SK-N-SH (cell line): ENCODE results near the gene SPAG6. TPM values are rescaled to one million over a fixed set of nuclear protein-coding genes. Genes with fewer than 3 reads are reported as not detected.
A peak's percentile ranks its signal among the peaks of the same experiment; 100 is the strongest.

ENCODE experiments used
- CTCF ChIA-PET: fragments of 300-600, 350-600 bp; formaldehyde crosslinking; extraction: SDS; loops from one replicate; lab custom pipeline; 2021; lab: Yijun Ruan, JAX
- POLR2A ChIA-PET: fragments of 350-600 bp; sonication (Branson Sonifier 250); formaldehyde crosslinking; extraction: SDS; loops from one replicate; lab custom pipeline; 2020; ENCODE audit warnings: antibody characterized with exemption, inconsistent platforms; lab: Yijun Ruan, JAX
- DNase-seq: peaks from one replicate; pipeline ENCODE4 v3.0.0; 2012
- H2AFZ ChIP-seq: fragments of 200-600 bp; sonication (generic); 2 replicates; pipeline ENCODE4 v1.8.1; 2016; ENCODE audit warnings: antibody characterized with exemption, mild to moderate bottlenecking, low read depth
- H3F3A ChIP-seq: fragments of 200-600 bp; sonication (generic); replicated peaks from 2 replicates; pipeline ENCODE3; 2016; ENCODE audit warnings: antibody characterized with exemption, mild to moderate bottlenecking; ENCODE audit not compliant: insufficient read depth
- H3K27ac ChIP-seq, 2 experiments: fragments of 200-500 bp in 1 of 2; fragments of 200-600 bp in 1 of 2; sonication (Bioruptor generic) in 1 of 2; sonication (generic), shearing (Covaris generic) in 1 of 2; 2 replicates each; pipeline versions ENCODE4 v1.5.1 to v1.6.1; 2014 to 2016; ENCODE audit warnings: low read depth in 2 of 2, inconsistent platforms in 1 of 2, low read length in 1 of 2, mild to moderate bottlenecking in 1 of 2, mixed read lengths in 1 of 2
- H3K27me3 ChIP-seq: fragments of 200-600 bp; sonication (generic), shearing (Covaris generic); 2 replicates; pipeline ENCODE4 v1.6.1; 2016; ENCODE audit warnings: mixed run types; ENCODE audit not compliant: insufficient read depth
- H3K36me3 ChIP-seq, 2 experiments: fragments of 200-500 bp in 1 of 2; fragments of 200-600 bp in 1 of 2; sonication (Bioruptor generic) in 1 of 2; sonication (generic) in 1 of 2; replicated peaks in 1 of 2; 2 replicates each; pipeline versions ENCODE3 to v1.5.1; 2014 to 2016; ENCODE audit warnings: low read length in 1 of 2, mild to moderate bottlenecking in 1 of 2; ENCODE audit not compliant: insufficient read depth in 2 of 2, control insufficient read depth in 1 of 2
- H3K4me1 ChIP-seq, 2 experiments: fragments of 200-500 bp in 1 of 2; fragments of 200-600 bp in 1 of 2; sonication (Bioruptor generic) in 1 of 2; sonication (generic), shearing (Covaris generic) in 1 of 2; 2 replicates each; pipeline versions ENCODE4 v1.5.1 to v1.6.1; 2014 to 2016; ENCODE audit warnings: low read depth in 1 of 2, low read length in 1 of 2, mixed run types in 1 of 2; ENCODE audit not compliant: insufficient read depth in 2 of 2, control insufficient read depth in 1 of 2
- H3K4me2 ChIP-seq: fragments of 200-600 bp; sonication (generic), shearing (Covaris generic); 2 replicates; pipeline ENCODE4 v1.6.1; 2017; ENCODE audit warnings: mixed run types
- H3K4me3 ChIP-seq, 2 experiments: fragments of 200-500 bp in 1 of 2; fragments of 200-600 bp in 1 of 2; sonication (Bioruptor generic) in 1 of 2; sonication (generic), shearing (Covaris generic) in 1 of 2; 2 replicates each; pipeline versions ENCODE4 v1.5.1 to v1.8.1; 2014 to 2016; ENCODE audit warnings: low read depth in 2 of 2, inconsistent platforms in 1 of 2, low read length in 1 of 2, mild to moderate bottlenecking in 1 of 2, mixed read lengths in 1 of 2, moderate library complexity in 1 of 2
- H3K79me2 ChIP-seq: fragments of 200-600 bp; sonication (generic); 2 replicates; pipeline ENCODE4 v1.8.1; 2017; ENCODE audit warnings: mild to moderate bottlenecking; ENCODE audit not compliant: insufficient read depth
- H3K9ac ChIP-seq: fragments of 200-600 bp; sonication (generic); 2 replicates; pipeline ENCODE4 v1.6.1; 2017; ENCODE audit warnings: mixed run types
- H3K9me2 ChIP-seq: fragments of 200-600 bp; sonication (generic); 2 replicates; pipeline ENCODE4 v1.6.1; 2017; ENCODE audit warnings: mixed run types
- H3K9me3 ChIP-seq: fragments of 200-600 bp; sonication (generic); 2 replicates; pipeline ENCODE4 v1.6.1; 2017; ENCODE audit warnings: mixed run types, mild to moderate bottlenecking, moderate library complexity
- H4K20me1 ChIP-seq: fragments of 200-600 bp; sonication (generic); 2 replicates; pipeline ENCODE4 v1.6.1; 2017; ENCODE audit warnings: mild to moderate bottlenecking, mixed run types; ENCODE audit not compliant: insufficient read depth
- CHD2 ChIP-seq: fragments of 150-350 bp; IDR thresholded peaks from 2 replicates; pipeline ENCODE4 v1.6.1; 2018; ENCODE audit warnings: low read length; ENCODE audit not compliant: partially characterized antibody
- EP300 ChIP-seq, 2 experiments: IDR thresholded peaks; 2 replicates each; pipeline versions ENCODE4 v1.4.0 to v1.6.1; 2012; ENCODE audit warnings: borderline replicate concordance in 1 of 2, low read depth in 1 of 2, low read length in 1 of 2
- EZH2phosphoT487 ChIP-seq: fragments of 200-600 bp; sonication (generic); IDR thresholded peaks from 2 replicates; pipeline ENCODE4 v1.6.1; 2017; ENCODE audit warnings: low read depth, mixed run types, mild to moderate bottlenecking, antibody characterized with exemption, moderate library complexity, borderline replicate concordance
- FOSL2 ChIP-seq: IDR thresholded peaks from 2 replicates; pipeline ENCODE4 v1.4.0; 2012; ENCODE audit warnings: low read depth, mild to moderate bottlenecking, moderate library complexity, borderline replicate concordance
- FOXJ3 ChIP-seq: sonication (generic); formaldehyde crosslinking; IDR thresholded peaks from 2 replicates; pipeline ENCODE4 v1.5.1; 2020; ENCODE audit warnings: mild to moderate bottlenecking, missing genetic modification reagents
- FOXM1 ChIP-seq: IDR thresholded peaks from 2 replicates; pipeline ENCODE4 v1.4.0; 2012; ENCODE audit warnings: low read depth, mild to moderate bottlenecking
- GABPA ChIP-seq: IDR thresholded peaks from 2 replicates; pipeline ENCODE4 v1.4.0; 2012; ENCODE audit warnings: low read depth, mild to moderate bottlenecking
- GATA2 ChIP-seq: sonication (generic); formaldehyde crosslinking; IDR thresholded peaks from 2 replicates; pipeline ENCODE4 v1.5.0; 2020; ENCODE audit warnings: mild to moderate bottlenecking, missing genetic modification reagents
- JUND ChIP-seq: IDR thresholded peaks from 2 replicates; pipeline ENCODE4 v1.4.0; 2012
- MXI1 ChIP-seq: IDR thresholded peaks from 2 replicates; pipeline ENCODE4 v1.6.1; 2012; ENCODE audit warnings: mild to moderate bottlenecking, low read depth, low read length, improper control_type of control experiment
- NFIC ChIP-seq: IDR thresholded peaks from 2 replicates; pipeline ENCODE4 v1.4.0; 2012; ENCODE audit warnings: borderline replicate concordance
- NRF1 ChIP-seq: IDR thresholded peaks from 2 replicates; pipeline ENCODE4 v1.6.1; 2012; ENCODE audit warnings: low read depth, mild to moderate bottlenecking, low read length
- POLR2AphosphoS5 ChIP-seq: IDR thresholded peaks from 2 replicates; pipeline ENCODE4 v1.6.1; 2012; ENCODE audit warnings: low read depth, low read length
- RCOR1 ChIP-seq: fragments of 150-350 bp; IDR thresholded peaks from 2 replicates; pipeline ENCODE4 v1.6.1; 2017; ENCODE audit warnings: antibody characterized with exemption, low read length
- RFX5 ChIP-seq: IDR thresholded peaks from 2 replicates; pipeline ENCODE4 v1.6.1; 2012; ENCODE audit warnings: mild to moderate bottlenecking, improper control_type of control experiment, low read length
- RXRA ChIP-seq: IDR thresholded peaks from 2 replicates; pipeline ENCODE4 v1.4.0; 2012; ENCODE audit warnings: low read depth, mild to moderate bottlenecking, borderline replicate concordance
- SIN3A ChIP-seq: IDR thresholded peaks from 2 replicates; pipeline ENCODE4 v1.6.1; 2012; ENCODE audit warnings: low read depth, mild to moderate bottlenecking, low read length, moderate library complexity, borderline replicate concordance
- SMC3 ChIP-seq: IDR thresholded peaks from 2 replicates; pipeline ENCODE4 v1.6.1; 2012; ENCODE audit warnings: low read depth, low read length, improper control_type of control experiment
- TAF1 ChIP-seq: IDR thresholded peaks from 2 replicates; pipeline ENCODE4 v1.6.1; 2012; ENCODE audit warnings: low read depth, mild to moderate bottlenecking, low read length, moderate library complexity, borderline replicate concordance
- TCF12 ChIP-seq: IDR thresholded peaks from 2 replicates; pipeline ENCODE4 v1.4.0; 2012
- TEAD4 ChIP-seq: IDR thresholded peaks from 2 replicates; pipeline ENCODE4 v1.4.0; 2012; ENCODE audit warnings: mild to moderate bottlenecking, borderline replicate concordance; ENCODE audit not compliant: insufficient read depth
- YY1 ChIP-seq: IDR thresholded peaks from 2 replicates; pipeline ENCODE4 v1.4.0; 2012; ENCODE audit warnings: low read depth, mild to moderate bottlenecking
- WGBS: methylation state at CpG from one replicate; pipeline ENCODE4 v1.1.6; 2017; ENCODE audit warnings: low lambda C conversion rate; 5-methylcytosine and 5-hydroxymethylcytosine counted together
- polyA plus RNA-seq, 3 experiments: library from polyadenylated mRNA; depleted of rRNA; stranded (reverse); fragments of >200 nt; gene quantifications; 2 replicates each; pipeline ENCODE4 v1.2.3, GENCODE V29; 2012
- TF ChIP-seq, protein P1 (sequence below): fragments of 150-350 bp; IDR thresholded peaks from 2 replicates; pipeline ENCODE4 v1.6.1; 2016; ENCODE audit warnings: mild to moderate bottlenecking, low read depth, low read length
- TF ChIP-seq, protein P2 (sequence below): IDR thresholded peaks from 2 replicates; pipeline ENCODE4 v1.4.0; 2012; ENCODE audit warnings: low read depth
- TF ChIP-seq, protein P3 (sequence below): IDR thresholded peaks from 2 replicates; pipeline ENCODE4 v1.4.0; 2012; ENCODE audit warnings: low read depth, borderline replicate concordance
- TF ChIP-seq, protein P4 (sequence below): IDR thresholded peaks from 2 replicates; pipeline ENCODE4 v1.4.0; 2012; ENCODE audit warnings: low read depth, borderline replicate concordance

The SPAG6 gene
- polyA plus RNA-seq, 1 of the 3 experiments (the other 2 are of a cell fraction), result 0.77 TPM

- no peak for TF ChIP-seq RCOR1
- TF ChIP-seq RFX5, result no peak
- TF ChIP-seq POLR2AphosphoS5, result no peak
- peak; percentile 60 for TF ChIP-seq TCF12
- no peak for TF ChIP-seq TEAD4
- TF ChIP-seq, protein P1, sequence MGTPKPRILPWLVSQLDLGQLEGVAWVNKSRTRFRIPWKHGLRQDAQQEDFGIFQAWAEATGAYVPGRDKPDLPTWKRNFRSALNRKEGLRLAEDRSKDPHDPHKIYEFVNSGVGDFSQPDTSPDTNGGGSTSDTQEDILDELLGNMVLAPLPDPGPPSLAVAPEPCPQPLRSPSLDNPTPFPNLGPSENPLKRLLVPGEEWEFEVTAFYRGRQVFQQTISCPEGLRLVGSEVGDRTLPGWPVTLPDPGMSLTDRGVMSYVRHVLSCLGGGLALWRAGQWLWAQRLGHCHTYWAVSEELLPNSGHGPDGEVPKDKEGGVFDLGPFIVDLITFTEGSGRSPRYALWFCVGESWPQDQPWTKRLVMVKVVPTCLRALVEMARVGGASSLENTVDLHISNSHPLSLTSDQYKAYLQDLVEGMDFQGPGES, result no peak
- peak in 1 of 2 experiments; percentile 57; a peak in 1 of 4 replicates for TF ChIP-seq EP300 (IDR thresholded peaks at IDR 0.05; ENCODE audit: borderline replicate concordance in 1 of 2, low read depth in 1 of 2, low read length in 1 of 2)
- TF ChIP-seq MXI1, result no peak
- TF ChIP-seq SMC3, result no peak
Observed at GRCh38 chr10:22427101-22427500, 81.8 kb downstream of the SPAG6 start (continued).

DNA sequence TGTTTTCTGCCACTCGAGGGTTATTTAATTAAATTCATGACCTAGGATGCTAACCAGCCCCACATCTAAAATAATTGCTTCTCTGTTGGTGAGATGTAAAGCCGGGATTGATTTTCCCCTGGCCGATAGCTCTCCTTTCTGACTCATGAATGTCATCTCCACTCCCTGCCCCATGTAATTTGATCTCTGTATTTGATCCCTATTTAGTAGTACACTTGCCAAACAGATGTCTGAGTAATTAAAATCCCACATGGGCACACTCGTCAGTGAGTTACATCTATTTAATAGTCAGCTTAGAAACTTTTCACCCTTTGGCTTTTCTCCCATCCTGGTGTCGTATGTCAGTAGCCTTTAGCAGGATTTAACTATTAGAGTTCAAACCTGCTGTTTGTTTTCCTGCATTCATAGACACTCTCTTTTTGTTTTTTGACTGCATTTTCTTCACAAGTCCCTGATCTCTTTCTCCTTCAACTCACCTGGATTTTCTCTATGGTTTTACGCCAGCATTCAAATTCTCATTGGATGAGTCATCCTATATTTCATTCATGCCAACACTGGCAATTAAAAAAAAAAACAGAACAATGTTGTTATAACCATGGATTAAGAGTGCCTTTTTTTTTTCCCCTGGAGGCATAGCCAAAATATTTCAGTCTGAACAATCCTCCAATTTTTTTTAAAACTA, 82.7 kb downstream of the SPAG6 start:
- ChIA-PET CTCF (interaction anchor here (1.3 to 1.8 kb wide), 2 partner anchors 14 to 42 kb away, joined by 3 to 6 read pairs; no protein-coding TSS in a partner anchor), POLR2A (no interaction called here)
- H3K27ac ChIP-seq, result peak overlapping the region; percentile 21 to 58
- H3K9me3 ChIP-seq, result no peaks in the 10 kb centered on the region
- H4K20me1 ChIP-seq, result no peaks in the 10 kb centered on the region
- no peak overlapping the region for H2AFZ ChIP-seq
- no peak overlapping the region for H3K4me3 ChIP-seq
- DNase-seq, result peak; percentile 72
- peaks cover 18% of the 10 kb centered on the region for H3F3A ChIP-seq
- WGBS, result 2% methylated on average over 6 of the region's 6 CpGs
- no peak overlapping the region for H3K9ac ChIP-seq
- no peaks in the 10 kb centered on the region for H3K9me2 ChIP-seq
- H3K4me2 ChIP-seq, result peak overlapping the region; percentile 46; the same call in 1 of the 2 replicates
- no peaks in the 10 kb centered on the region for H3K36me3 ChIP-seq
- H3K27me3 ChIP-seq, result no peaks in the 10 kb centered on the region
- H3K79me2 ChIP-seq, result no peaks in the 10 kb centered on the region
- peaks cover 8 to 25% of the 10 kb centered on the region in 2 experiments; a peak in 3 of 4 replicates for H3K4me1 ChIP-seq
- TF ChIP-seq POLR2AphosphoS5 (peak; percentile 58; the same call in 1 of the 2 replicates), TAF1 (no peak), TCF12 (peak; percentile 93), RFX5 (no peak), SMC3 (no peak), FOXM1 (no peak), TEAD4 (peak; percentile 62; the same call in 1 of the 2 replicates), JUND (peak; percentile 41), FOXJ3 (CRISPR knock-in tag) (0 out of 2 replicates have a peak, but pooled peaks have one; percentile 33), YY1 (no peak), NRF1 (no peak), MXI1 (no peak), GABPA (no peak), CHD2 (peak; percentile 64), SIN3A (no peak), NFIC (peak; percentile 86; the same call in 1 of the 2 replicates), GATA2 (CRISPR knock-in tag) (peak; percentile 68), RXRA (peak; percentile 74), RCOR1 (peak; percentile 81), FOSL2 (peak; percentile 59; the same call in 1 of the 2 replicates), EZH2phosphoT487 (no peak)
- TF ChIP-seq, protein P2, sequence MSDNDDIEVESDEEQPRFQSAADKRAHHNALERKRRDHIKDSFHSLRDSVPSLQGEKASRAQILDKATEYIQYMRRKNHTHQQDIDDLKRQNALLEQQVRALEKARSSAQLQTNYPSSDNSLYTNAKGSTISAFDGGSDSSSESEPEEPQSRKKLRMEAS, result peak; percentile 33; the same call in 1 of the 2 replicates
- TF ChIP-seq, protein P3, sequence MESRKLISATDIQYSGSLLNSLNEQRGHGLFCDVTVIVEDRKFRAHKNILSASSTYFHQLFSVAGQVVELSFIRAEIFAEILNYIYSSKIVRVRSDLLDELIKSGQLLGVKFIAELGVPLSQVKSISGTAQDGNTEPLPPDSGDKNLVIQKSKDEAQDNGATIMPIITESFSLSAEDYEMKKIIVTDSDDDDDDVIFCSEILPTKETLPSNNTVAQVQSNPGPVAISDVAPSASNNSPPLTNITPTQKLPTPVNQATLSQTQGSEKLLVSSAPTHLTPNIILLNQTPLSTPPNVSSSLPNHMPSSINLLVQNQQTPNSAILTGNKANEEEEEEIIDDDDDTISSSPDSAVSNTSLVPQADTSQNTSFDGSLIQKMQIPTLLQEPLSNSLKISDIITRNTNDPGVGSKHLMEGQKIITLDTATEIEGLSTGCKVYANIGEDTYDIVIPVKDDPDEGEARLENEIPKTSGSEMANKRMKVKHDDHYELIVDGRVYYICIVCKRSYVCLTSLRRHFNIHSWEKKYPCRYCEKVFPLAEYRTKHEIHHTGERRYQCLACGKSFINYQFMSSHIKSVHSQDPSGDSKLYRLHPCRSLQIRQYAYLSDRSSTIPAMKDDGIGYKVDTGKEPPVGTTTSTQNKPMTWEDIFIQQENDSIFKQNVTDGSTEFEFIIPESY, result no peak
- TF ChIP-seq, protein P4, sequence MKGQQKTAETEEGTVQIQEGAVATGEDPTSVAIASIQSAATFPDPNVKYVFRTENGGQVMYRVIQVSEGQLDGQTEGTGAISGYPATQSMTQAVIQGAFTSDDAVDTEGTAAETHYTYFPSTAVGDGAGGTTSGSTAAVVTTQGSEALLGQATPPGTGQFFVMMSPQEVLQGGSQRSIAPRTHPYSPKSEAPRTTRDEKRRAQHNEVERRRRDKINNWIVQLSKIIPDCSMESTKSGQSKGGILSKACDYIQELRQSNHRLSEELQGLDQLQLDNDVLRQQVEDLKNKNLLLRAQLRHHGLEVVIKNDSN, result no peak; the same call in 1 of the 2 replicates
